SU-DHL-6 (cell line): ENCODE data around the gene REXO1.

Experiments used
- EZH2phosphoT487 ChIP-seq: fragments of 200-600 bp; sonication (generic), shearing (Covaris generic); conservative IDR thresholded peaks from 2 replicates; pipeline ENCODE4 v1.6.1; 2018; ENCODE audit warnings: mild to moderate bottlenecking, antibody characterized with exemption, low read length, moderate library complexity, mixed read lengths
- TF ChIP-seq, protein P1 (sequence below): fragments of 200-600 bp; sonication (generic); IDR thresholded peaks from one replicate; pipeline ENCODE4 v1.5.1; 2017; ENCODE audit warnings: antibody characterized with exemption, mild to moderate bottlenecking, low read length, moderate library complexity; ENCODE audit not compliant: insufficient read depth, poor library complexity, severe bottlenecking

DNA sequence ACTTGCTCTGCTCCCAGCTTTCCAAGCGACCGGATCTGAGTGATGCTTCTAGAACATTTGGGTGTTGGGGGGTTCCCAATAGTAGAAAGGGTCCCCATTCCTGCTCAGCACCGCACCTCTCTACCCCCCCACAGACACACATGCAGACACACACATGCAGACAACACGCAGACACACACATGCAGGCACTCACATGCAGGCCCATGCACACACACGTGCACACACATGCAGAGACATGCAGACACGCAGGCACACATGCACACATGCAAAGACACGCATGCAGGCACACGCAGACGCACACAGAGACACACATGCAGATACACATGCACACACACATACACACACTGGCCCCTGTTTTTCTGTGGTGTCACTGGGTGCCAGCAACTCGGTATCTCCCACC, 71.1 kb downstream of the REXO1 start:
- TF ChIP-seq, protein P1, sequence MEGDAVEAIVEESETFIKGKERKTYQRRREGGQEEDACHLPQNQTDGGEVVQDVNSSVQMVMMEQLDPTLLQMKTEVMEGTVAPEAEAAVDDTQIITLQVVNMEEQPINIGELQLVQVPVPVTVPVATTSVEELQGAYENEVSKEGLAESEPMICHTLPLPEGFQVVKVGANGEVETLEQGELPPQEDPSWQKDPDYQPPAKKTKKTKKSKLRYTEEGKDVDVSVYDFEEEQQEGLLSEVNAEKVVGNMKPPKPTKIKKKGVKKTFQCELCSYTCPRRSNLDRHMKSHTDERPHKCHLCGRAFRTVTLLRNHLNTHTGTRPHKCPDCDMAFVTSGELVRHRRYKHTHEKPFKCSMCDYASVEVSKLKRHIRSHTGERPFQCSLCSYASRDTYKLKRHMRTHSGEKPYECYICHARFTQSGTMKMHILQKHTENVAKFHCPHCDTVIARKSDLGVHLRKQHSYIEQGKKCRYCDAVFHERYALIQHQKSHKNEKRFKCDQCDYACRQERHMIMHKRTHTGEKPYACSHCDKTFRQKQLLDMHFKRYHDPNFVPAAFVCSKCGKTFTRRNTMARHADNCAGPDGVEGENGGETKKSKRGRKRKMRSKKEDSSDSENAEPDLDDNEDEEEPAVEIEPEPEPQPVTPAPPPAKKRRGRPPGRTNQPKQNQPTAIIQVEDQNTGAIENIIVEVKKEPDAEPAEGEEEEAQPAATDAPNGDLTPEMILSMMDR = no peak
- TF ChIP-seq EZH2phosphoT487 = no peak
